Activated CD8-positive, alpha-beta memory T cell treated with anti-CD3 and anti-CD28 coated beads for 36 hours (primary cell): ENCODE results near the gene AUTS2. TPM values are rescaled to one million over a fixed set of nuclear protein-coding genes. Genes with fewer than 3 reads are reported as not detected.

Experiments
- CTCF ChIA-PET: fragments of 350-600 bp; sonication (Branson Sonifier 250); formaldehyde crosslinking; loops from one replicate; lab custom pipeline; 2021; ENCODE audit warnings: antibody characterized with exemption; lab: Charles Lee
- POLR2A ChIA-PET: fragments of 350-600 bp; sonication (Branson Sonifier 250); formaldehyde crosslinking; loops from one replicate; lab custom pipeline; 2021; ENCODE audit warnings: antibody characterized with exemption; lab: Charles Lee
- total RNA-seq, 2 experiments: library from RNA; stranded (reverse); gene quantifications; one replicate each; pipeline ENCODE4 v1.2.3, GENCODE V29; 2021

Gene AUTS2
- total RNA-seq, 2 experiments from 2014 or later, result 3.4 to 3.5 TPM

DNA sequence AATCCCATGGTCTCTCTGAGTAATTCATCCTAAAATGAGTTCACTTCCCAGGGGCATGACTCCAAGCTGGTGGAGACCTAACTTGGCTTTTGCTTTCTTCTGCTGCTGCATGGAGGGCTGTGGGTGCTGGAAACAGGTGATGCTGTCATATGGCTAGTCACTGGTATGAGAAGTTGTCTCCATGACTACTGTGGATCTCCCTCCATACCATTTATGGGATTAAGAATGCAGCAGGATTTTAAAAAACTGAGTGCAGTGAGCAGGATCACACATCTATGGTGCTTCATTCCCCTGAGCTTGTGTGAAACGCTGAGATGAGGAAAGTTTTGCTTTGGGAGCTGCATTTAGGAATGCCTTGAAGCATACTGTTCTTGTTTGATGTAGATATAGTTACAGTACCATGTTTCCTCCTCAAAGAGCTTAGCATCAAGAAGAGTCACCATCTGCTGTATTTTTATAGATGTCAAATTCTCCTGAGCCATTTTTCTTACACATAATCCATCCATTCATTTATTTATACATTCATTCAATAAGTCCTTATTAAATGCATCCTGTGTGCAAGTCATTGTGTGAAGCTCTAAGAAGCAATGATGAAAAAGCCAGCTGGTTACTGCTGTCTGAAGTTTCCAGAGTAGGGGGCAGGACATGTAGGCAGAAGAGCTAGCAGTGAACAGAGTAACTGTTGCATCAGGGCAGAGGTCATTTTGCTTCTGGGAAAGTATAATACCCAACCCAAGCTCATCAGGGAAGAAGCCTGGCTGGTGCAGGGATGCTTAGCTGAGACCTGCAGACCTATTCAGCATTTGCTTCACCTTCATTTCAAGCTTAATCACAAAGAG is 534.8 kb downstream of the AUTS2 start:
- CTCF ChIA-PET, result no interaction called here
- POLR2A ChIA-PET, result no interaction called here

DNA sequence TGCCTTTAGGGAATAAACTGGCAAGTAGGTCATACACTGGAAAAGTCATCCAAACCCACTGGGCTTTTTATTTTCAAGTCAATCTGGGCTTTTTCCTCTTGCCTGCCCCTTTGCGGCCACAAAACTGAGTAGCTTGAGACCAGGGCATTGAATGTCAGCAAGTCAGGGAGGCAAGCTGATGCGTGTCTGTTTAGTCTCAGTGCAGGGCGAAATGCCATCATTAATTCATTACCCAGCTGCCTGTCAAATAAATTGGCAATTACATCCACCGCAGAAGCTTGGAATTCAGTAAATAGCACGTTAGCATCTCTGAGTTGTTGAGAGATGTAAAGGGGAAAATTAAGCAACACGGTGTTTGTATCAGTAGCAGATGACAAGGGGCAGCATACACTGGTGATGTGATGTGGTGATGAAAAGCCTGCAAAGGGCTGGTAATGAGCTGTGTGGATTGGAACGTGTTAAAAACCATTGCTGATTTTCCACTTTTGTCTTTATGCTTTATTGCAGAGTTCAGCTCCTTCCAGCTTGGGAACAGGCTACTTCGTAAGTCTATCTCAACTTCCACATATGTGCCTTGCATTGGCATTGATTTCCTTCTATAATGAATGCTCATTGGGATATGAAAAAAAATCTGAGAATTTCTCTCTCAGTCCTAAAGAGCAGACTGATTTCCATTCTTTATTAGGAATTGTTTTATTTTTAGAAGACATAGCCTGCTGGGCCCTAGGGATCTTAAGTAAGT is 535.9 kb downstream of the AUTS2 start:
- CTCF ChIA-PET, result no interaction called here
- POLR2A ChIA-PET, result no interaction called here

DNA sequence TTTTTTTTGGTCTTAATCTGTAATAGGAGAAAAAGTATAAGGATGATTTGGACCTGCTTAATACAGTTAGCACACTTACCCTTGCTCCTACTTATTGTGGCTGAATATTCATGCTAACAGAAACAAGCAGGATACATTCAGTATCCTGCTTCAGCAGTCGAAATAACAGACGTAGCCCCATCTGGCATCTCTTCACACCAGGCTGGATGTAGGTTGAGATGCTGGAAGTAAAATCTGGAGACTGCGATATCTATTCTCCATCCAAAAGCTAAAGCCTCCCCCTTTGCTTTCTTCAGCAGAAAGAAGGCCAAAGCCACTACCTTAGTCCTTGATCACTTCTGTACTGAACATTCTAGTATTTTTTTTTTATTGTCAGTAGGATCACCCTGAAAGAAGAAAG is 537.4 kb downstream of the AUTS2 start:
- POLR2A ChIA-PET, result no interaction called here
- CTCF ChIA-PET, result no interaction called here

DNA sequence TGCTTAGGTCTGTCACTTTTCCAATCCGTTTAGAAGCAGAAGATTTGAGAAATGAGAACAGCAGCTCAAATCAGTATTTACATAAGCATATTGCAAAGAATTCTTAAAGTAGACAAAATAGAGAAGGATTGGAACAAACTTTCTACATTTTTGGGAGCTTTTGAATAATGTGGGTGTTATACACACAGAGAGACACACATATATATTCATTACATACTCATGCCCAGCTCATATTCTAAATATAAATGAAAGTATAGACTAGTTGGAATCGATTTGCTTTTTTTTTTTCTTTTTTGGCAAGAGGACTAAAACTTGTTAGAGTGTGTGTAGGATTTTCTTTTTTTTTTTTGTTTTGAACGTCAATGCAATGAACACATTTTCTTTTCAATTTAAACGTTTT is 538.9 kb downstream of the AUTS2 start:
- CTCF ChIA-PET, result no interaction called here
- POLR2A ChIA-PET, result no interaction called here

DNA sequence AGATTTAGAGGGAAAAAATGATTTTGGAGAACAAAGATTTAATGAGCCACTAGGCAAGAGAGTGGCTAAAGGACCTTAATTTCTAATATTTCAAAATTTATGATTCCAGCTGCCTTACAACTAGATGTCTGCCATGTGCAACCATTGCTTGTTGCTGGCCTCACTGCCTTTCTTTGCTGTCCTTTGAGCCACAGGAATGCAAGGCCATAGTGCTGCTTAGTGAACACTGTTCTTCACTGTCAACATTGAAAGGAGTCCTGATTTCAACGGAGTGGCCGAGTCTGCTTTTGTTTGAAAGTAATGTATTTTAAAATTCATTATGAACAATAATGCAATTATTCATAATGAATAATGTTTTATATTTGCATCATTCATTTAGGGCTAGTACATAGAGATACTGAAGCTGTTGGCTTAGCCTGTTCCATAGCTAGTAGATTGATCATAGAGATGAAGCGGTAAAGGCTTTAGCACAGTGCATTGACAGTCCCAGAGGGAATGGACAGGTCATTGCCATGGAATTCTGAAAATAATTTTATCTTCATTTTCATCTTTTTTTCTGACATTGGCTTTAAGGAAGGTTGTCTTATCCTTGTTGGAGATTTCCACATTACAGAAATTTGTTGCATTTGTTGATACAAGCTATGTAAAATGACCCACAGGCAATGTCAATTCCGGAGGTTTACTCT is 544.1 kb downstream of the AUTS2 start:
- POLR2A ChIA-PET, result no interaction called here
- CTCF ChIA-PET, result no interaction called here

DNA sequence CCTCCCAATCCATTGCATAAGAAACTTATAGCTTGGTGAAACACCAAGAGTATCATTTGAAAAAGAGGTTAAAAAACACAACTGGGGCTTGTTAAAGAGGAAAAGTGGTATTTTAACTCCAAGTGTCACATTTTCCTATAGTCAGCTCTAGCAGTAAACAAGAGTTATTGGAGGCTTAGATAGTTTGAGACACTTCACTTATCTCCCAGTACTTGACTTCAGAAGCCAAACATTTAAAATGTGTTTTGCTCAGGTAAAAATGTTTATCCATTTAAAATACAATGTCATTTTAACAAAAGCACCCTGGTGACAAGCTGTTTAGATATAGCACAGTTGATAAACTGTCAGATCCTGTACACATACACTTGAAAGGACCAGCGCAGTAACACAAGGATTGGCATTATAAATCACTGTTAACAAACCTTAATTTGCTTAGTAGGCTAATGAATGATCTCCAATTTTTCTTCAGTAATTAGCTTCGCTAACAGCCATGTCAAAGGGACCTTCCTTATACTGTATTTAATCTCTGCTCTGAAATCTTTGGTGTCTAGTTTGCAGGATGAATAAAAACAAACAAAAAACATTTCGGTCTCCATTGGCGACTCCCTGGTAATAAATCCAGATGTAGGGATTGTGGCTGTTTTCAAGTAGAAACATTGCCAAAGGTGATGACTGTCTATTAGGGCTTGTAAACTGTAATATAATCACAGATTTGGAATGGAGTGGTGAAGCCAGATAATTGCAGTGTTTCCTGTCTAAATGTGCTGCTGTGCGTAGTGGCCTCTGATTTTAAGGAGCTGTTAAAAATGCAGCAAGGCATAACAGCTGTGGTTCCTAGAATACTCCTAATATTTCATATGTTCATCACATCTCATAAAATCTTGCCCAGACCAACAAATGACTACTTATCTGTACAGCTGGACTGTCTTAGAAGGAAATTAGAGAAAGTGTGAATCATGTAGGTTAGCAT is 545.1 kb downstream of the AUTS2 start:
- POLR2A ChIA-PET, result no interaction called here
- CTCF ChIA-PET, result no interaction called here

DNA sequence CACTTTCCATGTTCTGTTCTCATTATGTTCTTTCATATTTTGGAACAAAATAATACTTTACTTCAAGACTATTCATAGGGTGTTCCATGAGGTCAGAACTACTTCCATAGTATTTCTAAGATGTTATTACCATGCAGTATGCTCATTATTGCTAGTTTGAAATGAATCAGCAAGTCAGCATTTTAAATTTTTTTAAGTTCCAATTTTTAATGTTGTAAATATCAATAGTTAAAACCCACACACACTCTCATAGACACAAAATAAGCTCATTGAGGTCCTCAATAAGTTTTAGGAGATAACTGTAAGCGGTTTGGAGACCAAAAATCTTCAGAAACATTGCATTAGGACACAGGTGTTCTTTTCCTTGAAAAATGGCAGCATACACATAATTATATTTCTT is 550.7 kb downstream of the AUTS2 start:
- ChIA-PET POLR2A (no interaction called here), CTCF (no interaction called here)

DNA sequence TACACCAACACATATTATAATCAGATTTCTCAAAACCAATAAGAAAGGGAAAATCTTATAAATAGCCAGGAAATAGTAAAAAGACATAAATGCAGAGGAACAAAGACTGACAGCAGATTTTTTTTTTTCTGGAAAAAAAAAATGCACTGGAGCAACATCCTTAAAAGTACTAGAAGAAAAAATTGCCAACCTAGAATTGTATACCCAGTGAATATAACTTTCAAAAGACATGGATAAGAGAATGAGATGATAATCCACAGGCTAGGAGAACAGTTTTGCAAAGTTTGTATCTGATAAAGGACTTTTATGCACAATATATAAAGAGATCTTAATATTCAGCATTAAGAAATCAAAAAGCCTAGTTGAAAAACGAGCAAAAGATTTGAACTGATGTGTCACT is 554.0 kb downstream of the AUTS2 start:
- POLR2A ChIA-PET, result no interaction called here
- CTCF ChIA-PET, result no interaction called here

DNA sequence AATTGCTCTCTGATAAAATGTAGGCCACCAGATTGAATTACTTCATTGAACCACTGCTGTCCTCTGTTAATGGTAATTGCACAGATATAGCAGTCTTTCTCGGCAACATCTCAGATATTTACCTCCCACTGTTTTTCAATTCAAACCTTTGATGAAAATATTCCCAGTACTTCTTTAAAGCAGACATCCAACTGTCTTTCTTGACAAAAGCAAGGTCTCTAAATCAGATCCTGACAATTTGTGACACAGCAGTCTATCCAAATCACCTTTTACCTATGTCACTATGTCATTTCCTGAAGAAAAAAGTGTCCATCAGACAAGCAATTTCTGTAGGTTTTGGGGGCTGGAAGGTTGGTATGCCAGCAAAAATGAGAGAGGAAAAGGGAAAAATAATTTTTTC is 555.7 kb downstream of the AUTS2 start:
- ChIA-PET CTCF (no interaction called here), POLR2A (no interaction called here)

DNA sequence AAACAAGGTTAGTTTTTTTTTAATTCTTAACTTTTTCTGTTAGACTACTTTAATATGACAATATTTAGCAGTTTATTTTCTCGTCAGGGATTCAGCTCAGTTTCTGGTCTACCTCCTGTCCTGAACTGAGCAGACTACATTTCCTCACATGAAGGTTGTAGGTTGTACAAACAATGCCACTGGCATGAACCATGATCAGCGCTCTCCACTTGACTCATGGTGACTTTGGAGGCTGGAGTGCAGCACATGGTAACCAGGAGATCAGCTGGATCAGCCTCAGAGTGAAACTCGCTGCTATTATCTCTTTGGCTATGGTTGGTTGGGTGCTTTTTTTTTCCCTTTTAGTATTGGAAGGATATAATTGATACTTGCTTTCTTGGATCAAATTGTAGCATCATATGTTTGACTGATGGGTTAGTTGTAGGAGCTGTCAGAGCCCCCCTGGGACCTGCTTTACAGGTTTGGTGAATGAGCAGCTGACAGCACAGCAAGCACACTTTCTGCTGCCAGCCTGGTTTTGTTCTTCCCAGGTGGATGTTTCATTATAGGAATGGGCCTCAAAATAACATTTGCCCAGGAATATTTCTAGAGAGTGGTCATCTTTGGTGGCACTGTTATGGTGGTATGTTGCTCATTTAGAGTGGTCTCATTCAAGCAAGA is 556.4 kb downstream of the AUTS2 start:
- POLR2A ChIA-PET, result no interaction called here
- CTCF ChIA-PET, result interaction anchor here (0.6 kb wide), 1 partner anchor 887 kb away, joined by 4 read pairs; no protein-coding TSS in a partner anchor

DNA sequence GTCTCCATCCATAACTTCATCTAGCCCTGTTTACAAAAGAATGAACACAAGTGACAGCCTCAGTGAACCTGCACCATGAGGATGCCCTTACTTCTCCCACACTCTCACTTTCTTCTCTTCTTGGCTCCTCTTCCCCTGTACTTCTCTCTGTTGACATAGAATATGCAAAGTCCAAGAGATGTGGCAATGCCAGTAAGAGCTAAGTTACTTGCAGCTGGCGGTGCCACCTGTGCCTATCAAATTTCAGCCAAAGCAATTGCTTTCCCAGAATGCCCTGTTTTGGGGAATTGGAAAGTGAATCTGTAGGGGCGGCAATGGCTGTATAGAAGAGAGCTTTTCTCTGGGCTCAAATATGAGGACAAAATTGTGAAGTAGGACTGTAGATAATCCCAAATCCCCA is 557.8 kb downstream of the AUTS2 start:
- ChIA-PET POLR2A (no interaction called here), CTCF (no interaction called here)

DNA sequence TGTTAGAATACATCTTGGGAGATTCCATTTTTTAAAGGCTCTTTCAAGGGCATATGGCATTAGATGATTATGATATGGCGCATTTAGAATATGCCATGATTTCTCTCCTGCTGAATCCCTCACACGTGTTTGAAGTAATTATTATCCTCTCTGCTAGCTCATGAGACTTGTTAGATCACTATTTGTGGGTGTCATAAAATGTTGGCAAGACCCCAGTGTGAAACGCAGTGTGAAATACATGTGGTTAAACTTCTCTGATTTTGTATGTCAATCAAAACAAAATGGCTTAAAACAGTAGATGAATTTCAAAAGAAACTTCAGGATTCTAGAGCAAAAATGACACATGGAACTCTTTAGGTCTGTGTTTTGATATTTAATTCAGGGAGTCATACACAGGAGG is 560.8 kb downstream of the AUTS2 start:
- ChIA-PET CTCF (no interaction called here), POLR2A (no interaction called here)

DNA sequence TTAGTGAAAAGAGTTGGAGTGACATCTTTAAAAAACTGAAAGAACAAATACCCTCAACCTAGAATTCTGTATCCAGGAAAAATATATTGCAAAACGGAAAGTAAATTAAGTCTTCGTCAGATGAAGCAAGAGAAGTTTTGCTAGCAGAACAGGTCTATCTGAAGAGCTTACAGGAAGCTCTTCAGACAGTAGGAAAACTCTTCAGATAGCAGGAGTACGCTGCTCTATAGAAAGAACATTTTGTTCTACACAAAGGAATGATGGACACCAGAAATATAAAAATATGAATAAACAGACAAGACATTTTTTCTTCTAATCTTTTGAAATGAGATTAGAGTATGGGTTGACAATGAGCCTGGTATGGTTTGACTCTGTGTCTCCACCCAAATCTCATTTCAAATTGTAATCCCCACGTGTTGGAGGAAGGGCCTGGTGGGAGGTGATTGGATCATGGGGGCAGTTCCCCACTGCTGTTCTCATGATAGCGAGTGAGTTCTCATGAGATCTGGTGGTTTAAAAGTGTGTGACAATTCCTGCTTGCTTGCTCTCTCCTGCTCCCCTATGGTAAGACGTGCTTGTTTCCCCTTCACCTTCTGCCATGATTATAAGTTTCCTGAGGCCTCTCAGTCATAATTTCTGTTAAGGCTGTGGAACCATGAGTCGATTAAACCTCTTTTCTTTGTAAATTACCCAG is 567.3 kb downstream of the AUTS2 start:
- ChIA-PET POLR2A (no interaction called here), CTCF (interaction anchor here (0.5 kb wide), 1 partner anchor 551 kb away, joined by 3 read pairs; no protein-coding TSS in a partner anchor)

DNA sequence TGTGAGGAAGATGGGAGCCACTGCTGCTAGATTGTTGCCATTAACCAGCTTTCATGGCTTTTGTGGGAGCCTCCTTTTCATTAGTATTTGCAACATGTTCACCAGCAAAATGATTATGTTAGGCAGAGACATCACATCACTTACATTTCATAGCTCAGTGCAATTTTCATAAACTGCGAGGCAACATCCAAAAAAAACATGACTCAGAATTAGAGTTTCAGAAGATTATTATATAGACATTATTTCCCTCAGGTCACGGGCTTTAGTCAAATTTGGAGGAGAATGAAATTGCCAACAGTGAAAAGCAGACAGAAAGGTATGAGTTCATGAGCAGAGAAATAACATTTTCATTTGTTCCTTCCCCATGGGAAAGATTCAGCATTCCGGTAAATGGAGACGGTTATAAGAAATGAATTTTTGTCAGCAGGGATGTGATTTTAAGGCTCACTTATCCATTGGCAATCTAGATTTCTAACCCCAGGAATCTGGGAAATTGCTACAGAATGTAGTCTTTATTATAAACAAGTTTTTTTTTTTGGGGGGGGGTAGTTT is 573.2 kb downstream of the AUTS2 start:
- POLR2A ChIA-PET, result no interaction called here
- CTCF ChIA-PET, result no interaction called here

DNA sequence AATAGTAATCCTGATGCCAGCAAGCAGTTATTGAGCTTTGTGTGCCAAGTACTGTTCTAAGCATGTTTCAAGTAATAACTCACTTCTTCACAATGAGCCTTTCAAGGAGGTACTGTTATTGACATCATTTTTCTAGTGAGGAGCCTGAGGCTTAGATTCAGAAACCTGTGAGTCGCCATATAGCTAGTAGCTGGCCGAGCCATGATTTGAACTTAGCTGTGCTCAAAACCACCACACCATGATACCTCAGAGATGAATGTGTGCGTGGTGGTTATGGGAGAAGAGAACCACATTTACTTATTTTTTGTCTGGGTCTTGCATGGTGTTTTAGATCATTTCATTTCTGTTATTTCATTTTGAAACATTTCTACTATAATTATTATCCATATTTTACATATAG is 578.9 kb downstream of the AUTS2 start:
- ChIA-PET POLR2A (no interaction called here), CTCF (interaction anchor here (0.7 kb wide), 1 partner anchor 11 kb away, joined by 3 read pairs; no protein-coding TSS in a partner anchor)

DNA sequence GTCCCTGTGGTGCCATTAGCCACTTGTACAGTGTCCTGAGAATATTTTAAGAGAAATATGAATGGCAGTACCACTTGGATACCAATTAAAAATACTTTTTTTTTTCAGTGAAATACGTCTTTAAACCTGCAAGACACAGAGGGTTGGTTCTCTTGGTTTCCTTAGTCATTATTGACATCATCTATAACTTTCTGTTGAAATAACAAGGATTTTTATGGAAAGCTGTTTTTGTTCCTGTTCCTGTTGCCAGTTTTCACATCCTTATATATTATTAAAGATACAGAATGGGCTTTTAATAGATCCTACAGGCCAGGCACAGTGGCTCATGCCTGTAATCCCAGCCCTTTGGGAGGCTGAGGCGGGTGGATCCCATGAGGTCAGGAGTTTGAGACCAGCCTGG is 579.9 kb downstream of the AUTS2 start:
- ChIA-PET POLR2A (no interaction called here), CTCF (no interaction called here)

DNA sequence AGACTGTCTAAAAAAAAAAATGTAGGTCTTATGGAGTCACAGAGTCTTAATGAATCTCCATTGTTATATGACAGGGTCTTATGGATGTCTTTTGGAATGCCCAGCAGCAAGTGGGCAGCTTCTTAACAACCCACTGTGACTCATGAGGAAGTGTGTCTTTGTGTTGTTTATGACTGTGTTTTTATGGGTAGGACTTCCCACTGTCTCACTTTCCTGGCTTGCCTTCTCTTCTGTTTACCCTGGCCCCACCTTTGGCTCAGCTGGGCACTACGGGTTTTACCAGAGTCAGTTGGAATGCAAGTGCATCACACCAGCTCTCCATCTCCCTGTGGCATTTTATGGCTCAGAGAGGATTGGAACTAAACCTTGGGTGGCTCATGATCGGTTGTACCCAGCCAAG is 580.5 kb downstream of the AUTS2 start:
- ChIA-PET CTCF (no interaction called here), POLR2A (no interaction called here)

DNA sequence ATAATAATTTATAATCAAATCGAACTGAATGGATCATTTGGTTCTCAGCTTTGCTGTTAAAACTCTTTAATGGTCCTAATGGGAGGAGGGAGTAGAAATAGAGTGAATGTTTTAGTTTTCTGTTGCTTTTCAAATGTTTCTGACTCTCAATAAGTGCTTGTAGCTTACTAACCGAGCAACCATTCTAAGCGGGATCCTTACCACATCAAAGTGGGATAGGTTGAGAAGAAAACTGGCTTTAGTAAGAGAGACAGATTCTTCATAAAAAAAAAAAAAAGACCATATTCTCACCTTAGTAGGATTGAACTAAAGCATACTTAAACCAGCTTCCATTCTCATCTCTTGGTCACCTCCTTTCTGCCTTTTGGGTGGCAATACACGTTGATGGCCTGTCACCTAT is 584.2 kb downstream of the AUTS2 start:
- POLR2A ChIA-PET, result no interaction called here
- CTCF ChIA-PET, result interaction anchor here (1.1 kb wide), 1 partner anchor 10 kb away, joined by 3 read pairs; no protein-coding TSS in a partner anchor
